Cardiac fibroblast (primary cell): ENCODE measurements around the gene ACOT7.

Source experiments
- DNase-seq, 2 donors: peaks; one replicate each; pipeline versions ENCODE4 v3.0.0 to v3.0.0-alpha.2; 2010; ENCODE audit warnings: low read depth in 2 of 2
- H3K4me3 ChIP-seq, 2 donors: replicated peaks in 1 of 2; 1 replicate in 1 of 2; 2 replicates in 1 of 2; pipeline ENCODE4 v1.5.1; 2011; ENCODE audit warnings: low read depth in 2 of 2, low read length in 2 of 2, mild to moderate bottlenecking in 2 of 2, moderate library complexity in 1 of 2
- TF ChIP-seq, protein P1 (sequence below): IDR thresholded peaks from one replicate; pipeline ENCODE4 v1.5.1; 2011; ENCODE audit warnings: low read depth, mild to moderate bottlenecking, low read length, inconsistent platforms

The ACOT7 gene

DNA sequence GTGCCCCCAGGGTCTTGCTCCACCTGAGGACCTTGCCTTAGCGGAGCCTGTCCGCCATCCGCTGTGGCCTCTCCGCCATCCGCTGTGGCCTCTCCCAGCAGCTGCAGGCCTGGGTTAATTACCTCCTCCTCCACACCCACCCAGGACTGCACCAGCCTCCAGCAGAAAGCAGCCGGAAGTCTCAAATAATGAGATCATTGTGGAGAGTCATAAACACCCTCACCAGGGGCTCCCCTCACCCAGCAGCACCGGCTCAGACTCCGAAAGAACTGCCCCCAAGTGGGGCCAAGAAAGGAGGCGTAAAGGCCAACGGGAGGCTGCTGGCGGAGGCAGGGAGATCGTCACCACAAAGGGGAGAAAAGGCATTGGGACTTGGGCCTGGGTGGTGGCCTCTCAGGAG, 122.0 kb downstream of the ACOT7 start:
- TF ChIP-seq, protein P1, sequence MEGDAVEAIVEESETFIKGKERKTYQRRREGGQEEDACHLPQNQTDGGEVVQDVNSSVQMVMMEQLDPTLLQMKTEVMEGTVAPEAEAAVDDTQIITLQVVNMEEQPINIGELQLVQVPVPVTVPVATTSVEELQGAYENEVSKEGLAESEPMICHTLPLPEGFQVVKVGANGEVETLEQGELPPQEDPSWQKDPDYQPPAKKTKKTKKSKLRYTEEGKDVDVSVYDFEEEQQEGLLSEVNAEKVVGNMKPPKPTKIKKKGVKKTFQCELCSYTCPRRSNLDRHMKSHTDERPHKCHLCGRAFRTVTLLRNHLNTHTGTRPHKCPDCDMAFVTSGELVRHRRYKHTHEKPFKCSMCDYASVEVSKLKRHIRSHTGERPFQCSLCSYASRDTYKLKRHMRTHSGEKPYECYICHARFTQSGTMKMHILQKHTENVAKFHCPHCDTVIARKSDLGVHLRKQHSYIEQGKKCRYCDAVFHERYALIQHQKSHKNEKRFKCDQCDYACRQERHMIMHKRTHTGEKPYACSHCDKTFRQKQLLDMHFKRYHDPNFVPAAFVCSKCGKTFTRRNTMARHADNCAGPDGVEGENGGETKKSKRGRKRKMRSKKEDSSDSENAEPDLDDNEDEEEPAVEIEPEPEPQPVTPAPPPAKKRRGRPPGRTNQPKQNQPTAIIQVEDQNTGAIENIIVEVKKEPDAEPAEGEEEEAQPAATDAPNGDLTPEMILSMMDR: no peak
- DNase-seq: no peak
- H3K4me3 ChIP-seq: no peak overlapping the region

DNA sequence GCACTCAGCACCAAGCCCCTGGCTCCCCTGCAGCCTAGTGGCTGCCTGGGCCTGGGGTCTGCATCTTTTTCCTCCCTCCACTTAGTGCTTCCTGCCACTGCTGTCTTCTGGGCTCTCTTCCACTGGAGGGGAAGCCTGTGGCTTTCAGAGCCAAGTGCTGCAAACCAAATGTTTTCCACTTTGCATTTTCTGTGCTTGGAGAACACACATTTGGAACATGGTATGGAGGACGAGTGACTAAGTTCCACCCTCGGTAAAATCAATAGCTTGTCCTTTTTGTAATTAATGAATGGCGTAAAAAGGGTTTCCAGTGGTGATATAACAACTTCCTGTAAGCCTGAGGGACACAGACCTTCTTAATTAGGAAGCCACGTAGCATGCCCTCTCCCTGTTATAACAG, 122.6 kb downstream of the ACOT7 start:
- DNase-seq: no peak
- H3K4me3 ChIP-seq: no peak overlapping the region
- TF ChIP-seq, protein P1: no peak

DNA sequence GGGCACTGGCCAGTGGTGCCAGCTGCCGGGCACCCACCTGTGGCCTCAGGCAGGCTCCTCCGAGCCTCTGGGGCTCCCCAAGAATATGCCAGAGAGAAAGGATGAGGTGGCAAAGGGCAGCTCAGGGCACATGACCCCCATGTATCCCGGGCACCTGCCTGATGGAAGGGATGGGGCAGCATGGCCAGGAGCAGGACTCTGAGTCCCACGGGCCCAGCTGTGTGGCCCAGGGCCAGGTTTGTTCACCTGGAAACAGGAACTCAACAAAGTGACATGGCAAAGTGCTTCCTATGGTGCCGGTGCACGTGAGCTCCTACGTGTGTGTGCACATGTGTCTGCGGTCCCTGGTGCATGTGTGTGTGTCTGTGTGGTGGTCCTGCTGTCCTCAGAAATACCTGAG, 123.2 kb downstream of the ACOT7 start:
- TF ChIP-seq, protein P1: no peak

DNA sequence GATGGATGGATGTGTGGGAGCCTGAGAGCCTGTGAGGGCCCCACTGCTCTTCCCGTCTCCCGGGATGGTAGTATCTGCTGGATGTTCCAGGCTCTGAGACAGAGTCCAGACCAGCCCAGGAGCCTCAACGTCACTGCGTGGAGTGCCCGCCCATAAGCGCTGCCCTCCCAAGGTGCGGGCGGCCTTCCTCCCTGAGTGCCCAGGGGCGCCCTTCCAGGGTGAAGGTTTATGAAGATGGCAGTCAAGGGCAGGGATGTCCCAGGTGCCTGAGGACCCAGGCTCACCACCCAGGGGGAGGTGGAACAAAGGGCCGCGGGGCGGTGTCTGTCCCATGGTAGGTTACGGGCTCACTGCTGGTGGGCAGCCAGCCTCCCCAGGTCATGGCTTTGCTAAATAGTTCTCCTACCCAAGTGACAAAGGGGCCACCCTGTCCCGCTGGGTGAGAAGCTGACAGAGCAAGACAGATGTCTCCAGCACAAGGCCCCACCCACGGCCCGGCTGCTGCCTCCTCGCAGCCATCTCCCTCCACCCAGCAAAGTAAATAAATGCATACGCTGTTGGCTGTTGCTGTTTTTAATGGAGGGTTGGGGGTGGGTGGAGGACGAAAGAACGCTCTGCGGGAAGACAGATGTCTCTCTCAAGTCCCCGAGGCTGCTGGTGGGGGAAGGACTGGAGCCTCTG, 123.7 kb downstream of the ACOT7 start:
- no peak overlapping the region for H3K4me3 ChIP-seq
- no peak for DNase-seq
- TF ChIP-seq, protein P1: no peak

More for the DNA sequence above, 123.2 kb downstream of the ACOT7 start:
- DNase-seq: no peak
- no peak overlapping the region for H3K4me3 ChIP-seq

DNA sequence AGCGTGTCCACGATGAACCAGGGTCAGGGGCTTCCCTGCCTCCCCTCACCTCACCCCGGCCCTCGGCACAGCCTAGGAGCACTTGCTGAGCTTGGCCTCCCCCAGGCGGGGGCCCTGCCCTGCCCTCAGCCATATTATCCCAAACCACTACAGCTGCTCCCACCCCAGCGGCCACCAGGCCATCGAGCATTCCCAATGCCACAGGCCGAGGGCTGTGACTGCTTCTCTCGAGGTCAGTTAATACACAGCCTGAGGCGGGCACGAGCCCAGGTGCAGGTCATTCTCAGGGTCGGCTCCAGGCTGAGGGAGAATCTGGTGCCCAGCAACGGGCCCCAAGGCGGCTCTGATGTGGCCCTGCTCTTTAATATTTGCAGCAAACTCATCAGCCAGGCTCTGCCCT, 124.3 kb downstream of the ACOT7 start:
- DNase-seq: no peak
- H3K4me3 ChIP-seq: no peak overlapping the region
- TF ChIP-seq, protein P1: no peak

DNA sequence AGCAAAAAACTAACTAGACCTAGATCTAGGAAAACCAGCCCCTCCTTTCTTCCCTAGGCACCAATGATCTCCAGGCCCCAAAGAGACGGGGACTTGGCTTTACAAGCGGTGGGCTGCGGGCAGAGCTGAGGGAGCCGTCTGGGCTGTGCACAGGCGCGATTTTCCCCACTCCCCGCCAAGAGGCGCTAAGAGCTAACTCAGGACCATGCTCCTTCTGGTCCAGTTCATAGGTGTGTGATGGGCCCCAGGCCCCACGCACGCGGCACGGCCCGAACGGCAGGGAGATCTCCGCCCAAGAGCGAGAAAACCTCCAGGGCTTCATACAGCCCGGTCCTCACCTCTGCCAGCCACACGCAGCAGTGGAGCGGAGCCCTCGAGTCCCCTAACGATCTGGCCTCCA, 125.2 kb downstream of the ACOT7 start:
- no peak for DNase-seq
- TF ChIP-seq, protein P1: no peak

More for the DNA sequence above, 125.2 kb downstream of the ACOT7 start:
- H3K4me3 ChIP-seq: no peak overlapping the region
